Measurements from ENCODE around the gene CARD11. TPM values are rescaled to one million over a fixed set of nuclear protein-coding genes. Genes with fewer than 3 reads are reported as not detected.

Gene CARD11
- total RNA-seq, 1 donor from 2014 or later, result 5.8 TPM

- Histone ChIP-seq H3K4me3 (no peak overlapping the region), H3K9me3 (no peaks in the 10 kb centered on the region), H3K36me3 (no peaks in the 10 kb centered on the region), H3K27me3 (no peaks in the 10 kb centered on the region), H3K4me1 (no peaks in the 10 kb centered on the region), H3K27ac (no peak overlapping the region)
- DNase-seq (no peak), ATAC-seq (no peak)
- intact Hi-C loops (cut with DNase I), result loop anchor here (10.0 kb wide), 1 partner anchor 268 kb away; no protein-coding TSS in a partner anchor
- no peak for TF ChIP-seq CTCF (IDR thresholded peaks at IDR 0.05)
These were observed 157.3 kb downstream of the CARD11 start for GRCh38 chr7:2886391-2886790.

GRCh38 chr7:2884161-2884560 lies 159.5 kb downstream of the CARD11 start:
- Histone ChIP-seq H3K36me3 (no peaks in the 10 kb centered on the region), H3K27me3 (no peaks in the 10 kb centered on the region), H3K4me3 (no peak overlapping the region), H3K4me1 (no peaks in the 10 kb centered on the region), H3K27ac (no peak overlapping the region), H3K9me3 (no peaks in the 10 kb centered on the region)
- ATAC-seq (no peak), DNase-seq (no peak)
- intact Hi-C loops (cut with DNase I), result loop anchor here (10.0 kb wide), 1 partner anchor 271 kb away; no protein-coding TSS in a partner anchor
- TF ChIP-seq CTCF (IDR thresholded peaks at IDR 0.05), result no peak

GRCh38 chr7:2883101-2883500 lies 160.6 kb downstream of the CARD11 start:
- H3K4me1 ChIP-seq, result no peaks in the 10 kb centered on the region
- TF ChIP-seq CTCF (IDR thresholded peaks at IDR 0.05), result no peak
- H3K9me3 ChIP-seq, result no peaks in the 10 kb centered on the region
- no peak for DNase-seq
- H3K27me3 ChIP-seq, result no peaks in the 10 kb centered on the region
- H3K36me3 ChIP-seq, result no peaks in the 10 kb centered on the region
- no peak overlapping the region for H3K4me3 ChIP-seq
- intact Hi-C loops (cut with DNase I), result loop anchor here (10.0 kb wide), 1 partner anchor 272 kb away; no protein-coding TSS in a partner anchor
- no peak for ATAC-seq
- no peak overlapping the region for H3K27ac ChIP-seq

- Histone ChIP-seq H3K4me3 (no peak overlapping the region), H3K27ac (no peak overlapping the region), H3K27me3 (no peaks in the 10 kb centered on the region), H3K36me3 (no peaks in the 10 kb centered on the region), H3K9me3 (no peaks in the 10 kb centered on the region), H3K4me1 (no peaks in the 10 kb centered on the region)
- TF ChIP-seq CTCF (IDR thresholded peaks at IDR 0.05), result no peak
- no peak for DNase-seq
- no peak for ATAC-seq
- intact Hi-C loops (cut with DNase I), result loop anchor here (10.0 kb wide), 1 partner anchor 273 kb away; no protein-coding TSS in a partner anchor
These were observed 161.6 kb downstream of the CARD11 start for GRCh38 chr7:2882111-2882510.

GRCh38 chr7:2880874-2881533 lies 162.7 kb downstream of the CARD11 start:
- ATAC-seq (no peak), DNase-seq (no peak)
- H3K27ac ChIP-seq, result no peak overlapping the region
- no peak for TF ChIP-seq CTCF (IDR thresholded peaks at IDR 0.05)
- no peaks in the 10 kb centered on the region for H3K4me1 ChIP-seq
- H3K36me3 ChIP-seq, result no peaks in the 10 kb centered on the region
- H3K4me3 ChIP-seq, result no peak overlapping the region
- H3K27me3 ChIP-seq, result no peaks in the 10 kb centered on the region
- H3K9me3 ChIP-seq, result no peaks in the 10 kb centered on the region
- intact Hi-C loops (cut with DNase I), result loop anchor here (10.0 kb wide), 1 partner anchor 274 kb away; no protein-coding TSS in a partner anchor

Measured in upper lobe of right lung (tissue), 1 donor.